Astrocyte (in vitro differentiated cells and primary cell): ENCODE measurements around the gene ZCCHC24. TPM values are rescaled to one million over a fixed set of nuclear protein-coding genes. Genes with fewer than 3 reads are reported as not detected.

Experiments used
- DNase-seq: peaks from one replicate; pipeline ENCODE4 v3.0.0-alpha.2; 2010; ENCODE audit warnings: low read depth
- FAIRE-seq: peaks from 2 replicates; lab custom pipeline; 2011; peaks lifted over from hg19 to GRCh38; lab: Jason Lieb, UNC
- H2AFZ ChIP-seq: 2 replicates; pipeline ENCODE4 v1.6.0; 2012; ENCODE audit warnings: low read depth, low read length, inconsistent platforms
- H3K27ac ChIP-seq: 2 replicates; pipeline ENCODE4 v1.5.1; 2011; ENCODE audit warnings: low read depth, low read length, inconsistent platforms
- H3K27me3 ChIP-seq: 2 replicates; pipeline ENCODE4 v1.6.0; 2011; ENCODE audit warnings: low read length, inconsistent platforms; ENCODE audit not compliant: insufficient read depth
- H3K36me3 ChIP-seq: 2 replicates; pipeline ENCODE4 v1.5.1; 2011; ENCODE audit warnings: low read length, inconsistent platforms; ENCODE audit not compliant: insufficient read depth
- H3K4me1 ChIP-seq: 2 replicates; pipeline ENCODE4 v1.5.1; 2011; ENCODE audit warnings: low read length, inconsistent platforms; ENCODE audit not compliant: insufficient read depth
- H3K4me2 ChIP-seq: 2 replicates; pipeline ENCODE4 v1.6.0; 2012; ENCODE audit warnings: low read length, inconsistent platforms
- H3K4me3 ChIP-seq: 2 replicates; pipeline ENCODE4 v1.5.1; 2011; ENCODE audit warnings: low read depth, mild to moderate bottlenecking, low read length, inconsistent platforms; ENCODE audit not compliant: insufficient read depth
- H3K79me2 ChIP-seq: 2 replicates; pipeline ENCODE4 v1.6.0; 2012; ENCODE audit warnings: mild to moderate bottlenecking, low read length, inconsistent platforms; ENCODE audit not compliant: insufficient read depth
- H3K9ac ChIP-seq: 2 replicates; pipeline ENCODE4 v1.6.0; 2012; ENCODE audit warnings: mild to moderate bottlenecking, low read length, inconsistent platforms
- H3K9me3 ChIP-seq: 2 replicates; pipeline ENCODE4 v1.5.1; 2012; ENCODE audit warnings: low read depth, mild to moderate bottlenecking, low read length, inconsistent platforms; ENCODE audit not compliant: insufficient read depth
- H4K20me1 ChIP-seq: 2 replicates; pipeline ENCODE4 v1.6.0; 2012; ENCODE audit warnings: low read length, inconsistent platforms; ENCODE audit not compliant: insufficient read depth
- H3K27ac Mint-ChIP-seq: one replicate; pipeline ENCODE4 v1.8.0; 2021; ENCODE audit warnings: mild to moderate bottlenecking, mixed read lengths; ENCODE audit not compliant: unreplicated experiment
- H3K27me3 Mint-ChIP-seq: one replicate; pipeline ENCODE4 v1.8.0; 2021; ENCODE audit warnings: low read depth, mixed read lengths; ENCODE audit not compliant: unreplicated experiment
- H3K36me3 Mint-ChIP-seq: one replicate; pipeline ENCODE4 v1.8.0; 2021; ENCODE audit warnings: low read depth, mixed read lengths; ENCODE audit not compliant: unreplicated experiment
- H3K4me1 Mint-ChIP-seq: one replicate; pipeline ENCODE4 v1.8.0; 2021; ENCODE audit warnings: low read depth, mixed read lengths; ENCODE audit not compliant: unreplicated experiment
- H3K4me3 Mint-ChIP-seq: one replicate; pipeline ENCODE4 v1.8.0; 2021; ENCODE audit warnings: mild to moderate bottlenecking, moderate library complexity, mixed read lengths; ENCODE audit not compliant: unreplicated experiment
- H3K9me3 Mint-ChIP-seq: one replicate; pipeline ENCODE4 v1.8.0; 2021; ENCODE audit warnings: mild to moderate bottlenecking, mixed read lengths; ENCODE audit not compliant: unreplicated experiment
- CTCF ChIP-seq: IDR thresholded peaks from 2 replicates; pipeline ENCODE4 v1.5.1; 2011; ENCODE audit warnings: low read depth, mild to moderate bottlenecking, inconsistent platforms, low read length, moderate library complexity; ENCODE audit not compliant: insufficient read depth
- EZH2 ChIP-seq: IDR thresholded peaks from 2 replicates; pipeline ENCODE4 v1.6.1; 2012; ENCODE audit warnings: mild to moderate bottlenecking, low read length, inconsistent platforms; ENCODE audit not compliant: insufficient read depth
- total RNA-seq: library from RNA; stranded (reverse); gene quantifications from 2 replicates; pipeline ENCODE4 v1.2.1, GENCODE V29; 2021

ZCCHC24 gene
- total RNA-seq, 1 donor from 2014 or later = 21.4 TPM

GRCh38 chr10:79412516-79412915 is 32.9 kb downstream of the ZCCHC24 start:
- H4K20me1 ChIP-seq = peaks cover 53% of the 10 kb centered on the region
- no peak for DNase-seq
- H3K36me3 Mint-ChIP-seq = peaks cover 24% of the 10 kb centered on the region

GRCh38 chr10:79411546-79412495 is 33.6 kb downstream of the ZCCHC24 start:
- Histone ChIP-seq H3K9ac (no peak overlapping the region), H3K27ac (no peak overlapping the region), H3K4me2 (no peak overlapping the region), H3K9me3 (no peaks in the 10 kb centered on the region), H4K20me1 (peaks cover 53% of the 10 kb centered on the region), H3K4me1 (peaks cover 19% of the 10 kb centered on the region), H3K4me3 (no peak overlapping the region), H3K36me3 (peaks cover 4% of the 10 kb centered on the region), H3K27me3 (no peaks in the 10 kb centered on the region), H3K79me2 (peaks cover 20% of the 10 kb centered on the region), H2AFZ (no peak overlapping the region)
- Mint-ChIP-seq H3K27ac (no peak overlapping the region), H3K36me3 (peaks cover 21% of the 10 kb centered on the region), H3K4me1 (peaks cover 23% of the 10 kb centered on the region), H3K9me3 (no peaks in the 10 kb centered on the region), H3K4me3 (no peak overlapping the region), H3K27me3 (peaks cover 9% of the 10 kb centered on the region)
- no peak for FAIRE-seq
- no peak for TF ChIP-seq CTCF
- no peak for TF ChIP-seq EZH2
- DNase-seq = no peak

More at GRCh38 chr10:79412516-79412915, 32.9 kb downstream of the ZCCHC24 start:
- Histone ChIP-seq H2AFZ (no peak overlapping the region), H3K4me2 (no peak overlapping the region), H3K79me2 (peaks cover 20% of the 10 kb centered on the region), H3K9ac (no peak overlapping the region), H3K27me3 (no peaks in the 10 kb centered on the region), H3K9me3 (no peaks in the 10 kb centered on the region), H3K4me3 (no peak overlapping the region), H3K36me3 (peaks cover 4% of the 10 kb centered on the region), H3K4me1 (peaks cover 19% of the 10 kb centered on the region), H3K27ac (no peak overlapping the region)
- no peak overlapping the region for H3K4me3 Mint-ChIP-seq
- no peaks in the 10 kb centered on the region for H3K9me3 Mint-ChIP-seq
- TF ChIP-seq CTCF (no peak), EZH2 (no peak)
- H3K27me3 Mint-ChIP-seq = peaks cover 13% of the 10 kb centered on the region
- H3K4me1 Mint-ChIP-seq = peaks cover 23% of the 10 kb centered on the region
- FAIRE-seq = no peak
- H3K27ac Mint-ChIP-seq = no peak overlapping the region
